Measurements from ENCODE around the gene DGCR8.

- TF ChIP-seq, protein P1, sequence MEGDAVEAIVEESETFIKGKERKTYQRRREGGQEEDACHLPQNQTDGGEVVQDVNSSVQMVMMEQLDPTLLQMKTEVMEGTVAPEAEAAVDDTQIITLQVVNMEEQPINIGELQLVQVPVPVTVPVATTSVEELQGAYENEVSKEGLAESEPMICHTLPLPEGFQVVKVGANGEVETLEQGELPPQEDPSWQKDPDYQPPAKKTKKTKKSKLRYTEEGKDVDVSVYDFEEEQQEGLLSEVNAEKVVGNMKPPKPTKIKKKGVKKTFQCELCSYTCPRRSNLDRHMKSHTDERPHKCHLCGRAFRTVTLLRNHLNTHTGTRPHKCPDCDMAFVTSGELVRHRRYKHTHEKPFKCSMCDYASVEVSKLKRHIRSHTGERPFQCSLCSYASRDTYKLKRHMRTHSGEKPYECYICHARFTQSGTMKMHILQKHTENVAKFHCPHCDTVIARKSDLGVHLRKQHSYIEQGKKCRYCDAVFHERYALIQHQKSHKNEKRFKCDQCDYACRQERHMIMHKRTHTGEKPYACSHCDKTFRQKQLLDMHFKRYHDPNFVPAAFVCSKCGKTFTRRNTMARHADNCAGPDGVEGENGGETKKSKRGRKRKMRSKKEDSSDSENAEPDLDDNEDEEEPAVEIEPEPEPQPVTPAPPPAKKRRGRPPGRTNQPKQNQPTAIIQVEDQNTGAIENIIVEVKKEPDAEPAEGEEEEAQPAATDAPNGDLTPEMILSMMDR (IDR thresholded peaks at IDR 0.05; ENCODE audit: insufficient read depth, low read depth, low read length), result no peak
- no peak for TF ChIP-seq EZH2 (IDR thresholded peaks at IDR 0.05; ENCODE audit: insufficient read depth, low read length)
Measured at GRCh38 chr22:20088263-20088648, 8.2 kb downstream of the DGCR8 start.

Measured in astrocyte (in vitro differentiated cells and primary cell).